HG03571 (cell line): Measurements from ENCODE around the gene PICALM.
A peak's percentile ranks its signal among the peaks of the same experiment; 100 is the strongest.
"Not testable (repeated sequence)": the region's sequence is repeated elsewhere in the genome, so short reads cannot be mapped to it uniquely, and the experiment has no call there.

Experiments
- ATAC-seq: cut with Tn5 transposase; IDR thresholded peaks from one replicate; pipeline ENCODE4 v1.9.1; 2021; ENCODE audit not compliant: unreplicated experiment

Gene PICALM, protein sequence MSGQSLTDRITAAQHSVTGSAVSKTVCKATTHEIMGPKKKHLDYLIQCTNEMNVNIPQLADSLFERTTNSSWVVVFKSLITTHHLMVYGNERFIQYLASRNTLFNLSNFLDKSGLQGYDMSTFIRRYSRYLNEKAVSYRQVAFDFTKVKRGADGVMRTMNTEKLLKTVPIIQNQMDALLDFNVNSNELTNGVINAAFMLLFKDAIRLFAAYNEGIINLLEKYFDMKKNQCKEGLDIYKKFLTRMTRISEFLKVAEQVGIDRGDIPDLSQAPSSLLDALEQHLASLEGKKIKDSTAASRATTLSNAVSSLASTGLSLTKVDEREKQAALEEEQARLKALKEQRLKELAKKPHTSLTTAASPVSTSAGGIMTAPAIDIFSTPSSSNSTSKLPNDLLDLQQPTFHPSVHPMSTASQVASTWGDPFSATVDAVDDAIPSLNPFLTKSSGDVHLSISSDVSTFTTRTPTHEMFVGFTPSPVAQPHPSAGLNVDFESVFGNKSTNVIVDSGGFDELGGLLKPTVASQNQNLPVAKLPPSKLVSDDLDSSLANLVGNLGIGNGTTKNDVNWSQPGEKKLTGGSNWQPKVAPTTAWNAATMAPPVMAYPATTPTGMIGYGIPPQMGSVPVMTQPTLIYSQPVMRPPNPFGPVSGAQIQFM

DNA sequence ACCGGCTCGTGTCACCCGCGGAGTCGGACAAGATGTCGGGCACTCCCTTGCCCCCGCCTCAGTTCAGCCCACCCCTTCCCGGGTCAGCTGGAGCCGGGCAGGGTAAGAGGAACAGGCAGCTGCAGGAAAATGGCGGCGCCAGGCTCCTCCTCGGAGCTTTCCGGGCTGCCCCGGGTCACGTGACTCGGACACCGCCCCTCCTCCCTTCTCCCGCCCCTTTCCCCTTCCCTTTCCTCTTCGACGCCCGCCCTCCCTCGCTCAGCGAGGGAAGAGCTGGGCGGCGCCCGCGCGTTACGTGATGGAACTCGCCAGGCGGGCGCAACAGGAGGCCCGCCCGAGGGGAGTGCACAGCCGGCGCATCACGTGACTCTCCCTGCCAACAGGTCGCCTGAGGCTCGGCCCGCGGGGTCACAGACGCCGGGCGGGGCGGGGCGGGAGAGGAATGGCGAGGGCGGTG, at the start of gene PICALM:
TSS of gene PICALM (minus strand) at position 134 of the 457 bp plus-strand sequence. CDS start 304 bp downstream, outside the sequence.
- ATAC-seq, result peak; percentile 77

GRCh38 chr11:86118253-86118652, 49.4 kb upstream of the PICALM start:
- ATAC-seq, result no peak

- no peak for ATAC-seq
These were observed 48.8 kb upstream of the PICALM start for GRCh38 chr11:86117712-86118063.

- no peak for ATAC-seq
These were observed 48.3 kb upstream of the PICALM start for GRCh38 chr11:86117001-86117711.

GRCh38 chr11:86116386-86116726, 47.5 kb upstream of the PICALM start:
- peak; percentile 89 for ATAC-seq

- peak; percentile 24 for ATAC-seq
These were observed 46.9 kb upstream of the PICALM start for GRCh38 chr11:86115542-86116385.

DNA sequence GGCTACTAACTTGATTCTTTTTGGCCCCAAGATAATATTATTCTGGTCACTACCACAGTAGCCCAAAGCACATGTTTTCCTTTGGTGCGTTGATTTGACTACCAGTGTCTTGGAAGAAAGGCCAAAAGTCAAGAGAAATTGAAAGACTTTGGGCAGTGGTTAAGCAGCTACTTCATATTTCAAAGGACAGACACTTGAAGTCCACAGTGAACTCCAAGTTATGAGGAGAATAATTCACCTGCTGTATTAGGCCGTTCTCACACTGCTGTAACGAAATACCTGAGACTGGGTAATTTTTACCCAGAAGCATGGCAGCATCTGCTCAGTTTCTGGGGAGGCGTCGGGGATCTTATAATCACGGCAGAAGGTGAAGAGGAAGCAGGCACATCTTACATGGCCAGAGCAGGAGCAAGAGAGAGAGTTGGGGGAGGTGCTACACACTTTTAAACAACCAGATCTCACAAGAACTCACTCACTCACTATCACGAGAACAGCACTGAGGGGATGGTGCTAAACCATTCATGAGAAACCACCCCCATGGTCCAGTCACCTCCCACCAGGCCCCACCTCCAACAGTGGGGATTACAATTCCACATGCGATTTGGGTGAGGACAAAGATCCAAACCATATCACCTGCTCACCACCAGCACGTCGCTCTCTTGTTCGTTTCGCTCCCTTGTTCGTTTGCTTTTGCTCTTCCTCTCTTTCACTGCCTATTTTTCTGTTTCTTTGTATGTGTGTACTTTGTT, 40.2 kb upstream of the PICALM start:
- ATAC-seq, result no peak

DNA sequence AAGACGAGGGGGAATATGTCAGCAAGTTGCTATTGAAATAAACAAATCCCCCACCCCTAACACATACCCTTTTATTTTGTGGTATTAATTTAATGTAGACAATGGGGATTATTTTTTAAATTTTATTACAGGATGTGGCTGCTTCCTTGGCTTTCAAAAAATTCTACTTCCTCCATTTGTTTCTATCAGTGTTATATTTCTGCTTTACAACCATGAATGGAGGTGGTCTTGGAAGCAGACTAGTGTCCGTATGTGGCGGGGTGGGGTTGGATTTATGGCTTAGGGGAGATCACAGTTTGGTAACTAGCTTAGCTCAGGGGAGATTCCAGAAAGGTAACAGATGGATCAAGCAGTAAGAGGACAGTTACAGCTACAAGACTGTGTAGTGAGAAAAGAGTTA, 39.3 kb upstream of the PICALM start:
- no peak for ATAC-seq

- no peak for ATAC-seq
These were observed 38.0 kb upstream of the PICALM start for GRCh38 chr11:86106916-86107315.

DNA sequence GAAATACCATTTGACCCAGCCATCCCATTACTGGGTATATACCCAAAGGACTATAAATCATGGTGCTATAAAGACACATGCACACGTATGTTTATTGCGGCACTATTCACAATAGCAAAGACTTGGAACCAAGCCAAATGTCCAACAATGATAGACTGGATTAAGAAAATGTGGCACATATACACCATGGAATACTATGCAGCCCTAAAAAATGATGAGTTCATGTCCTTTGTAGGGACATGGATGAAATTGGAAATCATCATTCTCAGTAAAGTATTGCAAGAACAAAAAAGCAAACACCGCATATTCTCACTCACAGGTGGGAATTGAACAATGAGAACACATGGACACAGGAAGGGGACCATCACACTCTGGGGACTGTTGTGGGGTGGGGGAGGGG, 37.1 kb upstream of the PICALM start:
- not testable (repeated sequence) for ATAC-seq

- not testable (repeated sequence) for ATAC-seq
These were observed 36.7 kb upstream of the PICALM start for GRCh38 chr11:86105601-86106000.

GRCh38 chr11:86103808-86104207, 34.9 kb upstream of the PICALM start:
- no peak for ATAC-seq

GRCh38 chr11:86101941-86102407, 33.1 kb upstream of the PICALM start:
- no peak for ATAC-seq

- no peak for ATAC-seq
These were observed 32.6 kb upstream of the PICALM start for GRCh38 chr11:86101493-86101892.

- no peak for ATAC-seq
These were observed 31.0 kb upstream of the PICALM start for GRCh38 chr11:86099874-86100273.

DNA sequence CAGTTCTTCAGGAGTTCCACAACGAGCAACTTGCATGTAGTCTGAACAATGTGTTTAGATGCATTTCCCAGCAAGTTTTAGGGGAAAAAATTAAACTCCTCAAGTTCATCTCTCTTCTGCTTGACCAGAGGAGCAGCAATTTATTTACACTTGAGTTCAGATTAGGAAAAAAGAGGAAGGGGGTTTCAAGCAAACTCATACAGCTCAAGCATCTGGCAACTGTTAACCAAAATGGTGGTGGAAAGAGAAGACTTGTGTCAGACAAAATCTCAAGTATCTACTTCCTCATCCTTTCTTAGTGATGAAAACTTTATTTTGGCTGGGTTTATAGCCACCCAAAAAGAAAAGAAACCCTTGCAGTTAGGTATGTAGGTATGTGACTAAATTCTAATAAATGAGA, 29.1 kb upstream of the PICALM start:
- ATAC-seq, result no peak

DNA sequence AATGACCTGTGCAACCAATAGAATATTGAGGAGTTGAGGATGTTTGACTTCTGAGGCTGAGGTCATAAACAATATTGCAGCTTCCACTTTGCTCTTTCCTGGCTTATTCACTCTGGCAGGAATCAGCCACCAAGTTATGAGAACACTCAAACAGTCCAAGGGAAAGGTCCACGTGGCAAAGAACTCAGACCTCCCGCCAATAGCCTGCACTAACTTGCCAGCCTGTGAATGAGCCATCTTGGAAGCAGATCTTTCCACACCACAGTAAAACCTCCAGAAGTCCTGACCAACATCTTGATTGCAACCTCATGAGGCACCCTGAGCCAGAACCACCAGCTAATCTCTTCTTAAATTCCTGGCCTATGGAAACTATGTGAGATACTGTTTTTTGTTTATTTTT, 22.7 kb upstream of the PICALM start:
- ATAC-seq, result no peak

DNA sequence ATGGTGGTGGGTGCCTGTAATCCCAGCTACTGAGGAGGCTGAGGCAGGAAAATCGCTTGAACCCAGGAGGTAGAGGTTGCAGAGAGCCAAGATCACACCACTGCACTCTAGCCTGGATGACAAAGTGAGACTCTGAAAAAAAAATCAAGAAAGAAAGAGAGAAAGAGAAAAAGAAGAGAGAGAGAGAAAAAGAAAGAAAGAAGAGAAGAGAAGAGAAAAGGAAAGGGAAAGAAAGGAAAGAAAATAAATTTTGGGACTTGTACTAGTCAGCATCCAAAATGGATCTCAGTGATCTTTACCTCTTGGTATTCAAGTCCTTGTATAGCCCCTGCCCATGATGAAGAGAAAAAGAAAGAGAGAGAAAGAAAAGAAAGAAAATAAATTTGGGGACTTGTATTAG, 22.2 kb upstream of the PICALM start:
- no peak for ATAC-seq

DNA sequence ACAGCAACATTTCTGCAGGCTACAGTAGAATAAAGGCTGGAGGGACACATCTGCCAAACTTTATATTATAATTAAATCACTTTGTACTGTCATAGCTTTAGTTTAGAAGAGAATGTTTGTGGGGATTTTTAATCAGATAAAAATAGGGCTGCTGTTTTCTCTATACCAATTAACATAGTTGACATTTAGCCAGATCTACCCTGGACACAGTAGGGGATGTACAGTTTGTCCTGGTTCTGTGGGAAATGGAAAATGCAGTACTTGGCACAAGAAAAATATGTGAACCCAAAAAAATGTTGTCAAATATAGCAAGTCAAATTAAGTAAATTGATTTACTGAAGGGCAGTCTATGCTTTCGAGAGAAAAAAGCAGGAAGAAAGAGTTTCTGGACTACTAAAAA, 20.8 kb upstream of the PICALM start:
- ATAC-seq, result no peak

GRCh38 chr11:86087688-86088087, 18.8 kb upstream of the PICALM start:
- not testable (repeated sequence) for ATAC-seq
